Tibial nerve (tissue), 4 donors: ENCODE measurements around the gene SDE2. TPM values are rescaled to one million over a fixed set of nuclear protein-coding genes. Genes with fewer than 3 reads are reported as not detected.

Source experiments
- DNase-seq, 2 donors: peaks; one replicate each; pipeline ENCODE4 v3.0.0-alpha.2; 2019; ENCODE audit warnings: low spot score in 2 of 2
- H3K27ac ChIP-seq, 4 donors: fragments of 200-600 bp; sonication (generic) in 3 of 4; one replicate each; pipeline ENCODE4 v1.5.1; 2017 to 2019; ENCODE audit warnings: mild to moderate bottlenecking in 1 of 4
- H3K27me3 ChIP-seq, 2 donors: fragments of 200-600 bp; sonication (generic) in 1 of 2; one replicate each; pipeline versions ENCODE4 v1.5.1 to v1.6.0; 2017 to 2019
- H3K36me3 ChIP-seq, 3 donors: fragments of 200-600 bp; sonication (generic); one replicate each; pipeline ENCODE4 v1.5.1; 2018 to 2019
- H3K4me1 ChIP-seq, 4 donors: fragments of 200-600 bp; sonication (generic) in 3 of 4; one replicate each; pipeline ENCODE4 v1.5.1; 2017 to 2019
- H3K4me3 ChIP-seq, 4 donors: fragments of 200-600 bp; sonication (generic) in 3 of 4; one replicate each; pipeline ENCODE4 v1.5.1; 2017 to 2019; ENCODE audit warnings: mild to moderate bottlenecking in 1 of 4, moderate library complexity in 1 of 4
- H3K9me3 ChIP-seq, 4 donors: fragments of 200-600 bp; sonication (generic) in 3 of 4; one replicate each; pipeline ENCODE4 v1.5.1; 2017 to 2019
- CTCF ChIP-seq, 5 experiments: fragments of 200-600 bp in 3 of 5; fragments of 450-650 bp in 2 of 5; sonication (generic) in 3 of 5; IDR thresholded peaks; one replicate each; pipeline ENCODE4 v1.5.1; 2016 to 2019; ENCODE audit warnings: antibody characterized with exemption in 5 of 5, mild to moderate bottlenecking in 3 of 5, moderate library complexity in 2 of 5
- EP300 ChIP-seq, 2 donors: sonication (generic); formaldehyde crosslinking; IDR thresholded peaks; one replicate each; pipeline ENCODE4 v1.6.1; 2017; ENCODE audit warnings: antibody characterized with exemption in 2 of 2, mild to moderate bottlenecking in 1 of 2
- POLR2A ChIP-seq, 2 donors: fragments of 450-650 bp; IDR thresholded peaks; one replicate each; pipeline ENCODE4 v1.6.1; 2017; ENCODE audit warnings: antibody characterized with exemption in 2 of 2, mild to moderate bottlenecking in 2 of 2, moderate library complexity in 2 of 2
- WGBS, 2 donors: methylation state at CpG; one replicate each; pipeline ENCODE4 v1.1.5; 2018; 5-methylcytosine and 5-hydroxymethylcytosine counted together
- total RNA-seq, 4 donors: library from RNA; depleted of rRNA; stranded (reverse); fragments of >200 nt; gene quantifications; one replicate each; pipeline ENCODE4 v1.1.0, GENCODE V29; 2016

The SDE2 gene
- total RNA-seq, 4 donors from 2014 or later, result 15.0 to 27.5 (median 23.7) TPM

GRCh38 chr1:226006686-226007085 lies 7.5 kb upstream of the SDE2 start:
- no peak for TF ChIP-seq POLR2A (IDR thresholded peaks at IDR 0.05)
- no peak for TF ChIP-seq EP300 (IDR thresholded peaks at IDR 0.05)
- no peak for TF ChIP-seq CTCF (IDR thresholded peaks at IDR 0.05)
- Histone ChIP-seq H3K4me3 (no peak overlapping the region), H3K4me1 (no peaks in the 10 kb centered on the region), H3K27ac (no peak overlapping the region), H3K36me3 (no peaks in the 10 kb centered on the region), H3K9me3 (no peaks in the 10 kb centered on the region), H3K27me3 (no peaks in the 10 kb centered on the region)
- DNase-seq, result no peak

GRCh38 chr1:226004396-226004795 lies 5.3 kb upstream of the SDE2 start:
- Histone ChIP-seq H3K9me3 (no peaks in the 10 kb centered on the region), H3K27ac (no peak overlapping the region), H3K4me3 (no peak overlapping the region), H3K27me3 (no peaks in the 10 kb centered on the region), H3K4me1 (peaks cover 0 to 9% (median 3%) of the 10 kb centered on the region in 4 donors), H3K36me3 (no peaks in the 10 kb centered on the region)
- no peak for DNase-seq
- no peak for TF ChIP-seq CTCF (IDR thresholded peaks at IDR 0.05)
- no peak for TF ChIP-seq POLR2A (IDR thresholded peaks at IDR 0.05)
- no peak for TF ChIP-seq EP300 (IDR thresholded peaks at IDR 0.05)
- WGBS, 2 donors, result 84 to 87% methylated on average over 4 of the region's 4 CpGs

GRCh38 chr1:226003502-226004170 lies 4.5 kb upstream of the SDE2 start:
- Histone ChIP-seq H3K4me3 (no peak overlapping the region), H3K4me1 (peaks cover 0 to 9% (median 3%) of the 10 kb centered on the region in 4 donors), H3K27me3 (no peaks in the 10 kb centered on the region), H3K36me3 (no peaks in the 10 kb centered on the region), H3K27ac (peak overlapping the region in 2 of 4 donors; percentile 97 to 99), H3K9me3 (no peaks in the 10 kb centered on the region)
- no peak for TF ChIP-seq CTCF (IDR thresholded peaks at IDR 0.05)
- no peak for TF ChIP-seq POLR2A (IDR thresholded peaks at IDR 0.05)
- no peak for TF ChIP-seq EP300 (IDR thresholded peaks at IDR 0.05)
- WGBS, 2 donors, result 94 to 97% methylated on average over 3 of the region's 3 CpGs
- DNase-seq, result no peak

- no peaks in the 10 kb centered on the region for H3K27me3 ChIP-seq
- peaks cover 0 to 13% (median 10%) of the 10 kb centered on the region in 4 donors for H3K4me1 ChIP-seq
- H3K9me3 ChIP-seq, result no peaks in the 10 kb centered on the region
- no peaks in the 10 kb centered on the region for H3K36me3 ChIP-seq
- 39 to 51% methylated on average over 4 of the region's 4 CpGs for WGBS, 2 donors
- DNase-seq, result peak in 1 of 2 donors; percentile 44
- no peak overlapping the region for H3K4me3 ChIP-seq
- TF ChIP-seq EP300 (IDR thresholded peaks at IDR 0.05), result no peak
- peak in 1 of 2 donors; percentile 22 for TF ChIP-seq POLR2A (IDR thresholded peaks at IDR 0.05)
- H3K27ac ChIP-seq, result peak overlapping the region; percentile 50 to 99 (median 76)
Observed at GRCh38 chr1:226002667-226003501, 3.7 kb upstream of the SDE2 start.

- TF ChIP-seq EP300 (IDR thresholded peaks at IDR 0.05) (peak; percentile 88 to 93), CTCF (IDR thresholded peaks at IDR 0.05) (no peak)
- Histone ChIP-seq H3K27ac (peak overlapping the region; percentile 50 to 99 (median 76)), H3K4me3 (no peak overlapping the region), H3K36me3 (no peaks in the 10 kb centered on the region), H3K9me3 (no peaks in the 10 kb centered on the region), H3K27me3 (no peaks in the 10 kb centered on the region), H3K4me1 (peaks cover 0 to 20% (median 16%) of the 10 kb centered on the region in 4 donors)
- DNase-seq, result peak; percentile 45 to 78
- WGBS, 2 donors, result 40 to 48% methylated on average over 9 of the region's 9 CpGs
Observed at GRCh38 chr1:226001963-226002666, 3.0 kb upstream of the SDE2 start.
